COLO829 (cell line): ENCODE data around the gene TSPAN12.

Source experiments
- DNase-seq: peaks from one replicate; pipeline ENCODE4 v3.0.0; 2012; ENCODE audit warnings: low spot score

The TSPAN12 gene

GRCh38 chr7:120742372-120742771 is 115.6 kb downstream of the TSPAN12 start:
- no peak for DNase-seq

- DNase-seq, result no peak
Measured at GRCh38 chr7:120741371-120742042, 116.4 kb downstream of the TSPAN12 start.

GRCh38 chr7:120740348-120740747 is 117.6 kb downstream of the TSPAN12 start:
- DNase-seq, result no peak

GRCh38 chr7:120738816-120739215 is 119.1 kb downstream of the TSPAN12 start:
- DNase-seq, result no peak
